Left lung (tissue), 10 donors: ENCODE data around the gene ITPR2. TPM values are rescaled to one million over a fixed set of nuclear protein-coding genes. Genes with fewer than 3 reads are reported as not detected.

ENCODE experiments used
- ATAC-seq: fragments of 200-7000 bp; cut with Tn5 transposase; one replicate; pipeline ENCODE4 v1.9.1; 2020; ENCODE audit warnings: moderate library complexity
- DNase-seq, 4 donors: peaks; one replicate each; pipeline ENCODE4 v3.0.0-alpha.2; 2013 to 2020
- H3K27ac ChIP-seq, 2 donors: fragments of 200-600 bp; sonication (generic) in 1 of 2; one replicate each; pipeline versions ENCODE4 v1.5.0 to v1.8.0; 2020 to 2021
- H3K27me3 ChIP-seq, 2 donors: fragments of 200-600 bp; sonication (generic) in 1 of 2; one replicate each; pipeline versions ENCODE4 v1.5.0 to v1.8.0; 2020 to 2021
- H3K36me3 ChIP-seq, 2 donors: fragments of 200-600 bp; sonication (generic) in 1 of 2; one replicate each; pipeline versions ENCODE4 v1.5.0 to v1.8.0; 2020 to 2021
- H3K4me1 ChIP-seq, 2 donors: fragments of 200-600 bp; one replicate each; pipeline ENCODE4 v1.8.0; 2021
- H3K4me3 ChIP-seq, 2 donors: fragments of 200-600 bp; sonication (generic) in 1 of 2; one replicate each; pipeline versions ENCODE4 v1.5.0 to v1.8.0; 2020 to 2021; ENCODE audit warnings: mild to moderate bottlenecking in 1 of 2
- H3K9me3 ChIP-seq, 2 donors: fragments of 200-600 bp; sonication (generic) in 1 of 2; one replicate each; pipeline versions ENCODE4 v1.5.0 to v1.8.0; 2020 to 2021
- intact Hi-C, 2 donors: fragments of 100-400 bp; cut with DNase I; formaldehyde crosslinking; loops; one replicate each; pipeline versions ENCODE4 v1.11.2 to v1.14.2; 2022
- polyA plus RNA-seq, 6 donors: library from polyadenylated mRNA; unstranded; fragments of 120-200 nt; gene quantifications; one replicate each; pipeline ENCODE4 v1.2.1, GENCODE V29; 2013; ENCODE audit not compliant: insufficient read length in 6 of 6
- total RNA-seq, 2 donors: library from RNA; stranded (reverse); fragmentation: NEBNext Ultra II Directional; extraction: Animal tissue kit (Norgen Biotek cat#: 25700); gene quantifications; one replicate each; pipeline ENCODE4 v1.2.1, GENCODE V29; 2021
- TF ChIP-seq, protein P1 (sequence below), 2 donors: fragments of 200-600 bp; sonication (generic) in 1 of 2; IDR thresholded peaks; one replicate each; pipeline versions ENCODE4 v1.5.0 to v1.8.0; 2021; ENCODE audit warnings: antibody characterized with exemption in 2 of 2
- donor health status: DM: no; HTN: yes; CAD: no.
- donor health status: DM: no; HTN: no; CAD: no.

The ITPR2 gene
- total and polyA plus RNA-seq, 8 donors = 5.5 to 67.8 (median 7.5) TPM

DNA sequence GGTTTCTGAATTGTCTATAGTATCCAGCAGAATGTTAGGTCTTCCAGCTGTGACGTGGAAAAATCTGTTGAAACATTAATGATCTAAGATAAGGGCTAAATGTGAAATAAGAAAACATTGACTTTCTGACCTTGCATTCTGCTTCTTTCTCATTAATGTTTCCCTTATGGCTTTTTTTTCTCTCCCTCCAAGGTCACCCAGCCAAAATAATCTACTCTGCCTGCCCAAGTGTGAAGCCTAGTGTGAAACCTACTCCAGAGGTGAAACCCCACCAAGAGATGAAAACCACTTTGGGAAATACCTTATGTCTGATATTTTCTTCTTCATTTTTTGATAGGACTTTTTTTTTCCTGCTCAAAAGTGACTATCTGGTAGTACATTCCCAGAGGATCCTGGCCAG, 529.6 kb downstream of the ITPR2 start:
- TF ChIP-seq, protein P1, sequence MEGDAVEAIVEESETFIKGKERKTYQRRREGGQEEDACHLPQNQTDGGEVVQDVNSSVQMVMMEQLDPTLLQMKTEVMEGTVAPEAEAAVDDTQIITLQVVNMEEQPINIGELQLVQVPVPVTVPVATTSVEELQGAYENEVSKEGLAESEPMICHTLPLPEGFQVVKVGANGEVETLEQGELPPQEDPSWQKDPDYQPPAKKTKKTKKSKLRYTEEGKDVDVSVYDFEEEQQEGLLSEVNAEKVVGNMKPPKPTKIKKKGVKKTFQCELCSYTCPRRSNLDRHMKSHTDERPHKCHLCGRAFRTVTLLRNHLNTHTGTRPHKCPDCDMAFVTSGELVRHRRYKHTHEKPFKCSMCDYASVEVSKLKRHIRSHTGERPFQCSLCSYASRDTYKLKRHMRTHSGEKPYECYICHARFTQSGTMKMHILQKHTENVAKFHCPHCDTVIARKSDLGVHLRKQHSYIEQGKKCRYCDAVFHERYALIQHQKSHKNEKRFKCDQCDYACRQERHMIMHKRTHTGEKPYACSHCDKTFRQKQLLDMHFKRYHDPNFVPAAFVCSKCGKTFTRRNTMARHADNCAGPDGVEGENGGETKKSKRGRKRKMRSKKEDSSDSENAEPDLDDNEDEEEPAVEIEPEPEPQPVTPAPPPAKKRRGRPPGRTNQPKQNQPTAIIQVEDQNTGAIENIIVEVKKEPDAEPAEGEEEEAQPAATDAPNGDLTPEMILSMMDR (IDR thresholded peaks at IDR 0.05) = no peak
- DNase-seq (no peak), ATAC-seq (no peak)
- peaks cover 4 to 15% of the 10 kb centered on the region in 2 donors for H3K4me1 ChIP-seq
- no peaks in the 10 kb centered on the region for H3K27me3 ChIP-seq
- H3K9me3 ChIP-seq = no peaks in the 10 kb centered on the region
- intact Hi-C loops = no loop called here
- H3K36me3 ChIP-seq = no peaks in the 10 kb centered on the region
- H3K4me3 ChIP-seq = no peak overlapping the region
- H3K27ac ChIP-seq = no peak overlapping the region

DNA sequence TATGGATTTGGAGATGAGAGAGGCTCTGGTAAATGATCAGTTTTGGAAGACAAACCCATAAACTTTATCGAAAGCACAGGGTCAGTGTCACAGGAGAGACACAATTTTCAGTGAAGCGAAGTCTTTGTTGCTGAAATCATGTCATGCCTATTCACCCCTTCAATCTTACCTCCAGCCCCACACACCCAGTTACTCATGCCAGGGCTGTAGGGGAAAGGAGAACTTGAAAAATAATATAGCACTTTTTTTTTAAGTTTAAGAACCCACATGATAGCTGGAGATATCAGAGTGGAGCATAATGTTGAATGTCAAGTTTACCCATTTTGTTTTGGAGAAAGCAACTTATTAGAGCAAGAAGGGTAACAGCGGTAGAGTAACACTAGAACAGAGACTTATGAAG, 530.2 kb downstream of the ITPR2 start:
- no peak for ATAC-seq
- Histone ChIP-seq H3K27ac (no peak overlapping the region), H3K27me3 (no peaks in the 10 kb centered on the region), H3K4me3 (no peak overlapping the region), H3K36me3 (no peaks in the 10 kb centered on the region), H3K9me3 (no peaks in the 10 kb centered on the region), H3K4me1 (peaks cover 8 to 19% of the 10 kb centered on the region in 2 donors)
- no peak for DNase-seq
- intact Hi-C loops = no loop called here
- TF ChIP-seq, protein P1 (IDR thresholded peaks at IDR 0.05) = no peak

DNA sequence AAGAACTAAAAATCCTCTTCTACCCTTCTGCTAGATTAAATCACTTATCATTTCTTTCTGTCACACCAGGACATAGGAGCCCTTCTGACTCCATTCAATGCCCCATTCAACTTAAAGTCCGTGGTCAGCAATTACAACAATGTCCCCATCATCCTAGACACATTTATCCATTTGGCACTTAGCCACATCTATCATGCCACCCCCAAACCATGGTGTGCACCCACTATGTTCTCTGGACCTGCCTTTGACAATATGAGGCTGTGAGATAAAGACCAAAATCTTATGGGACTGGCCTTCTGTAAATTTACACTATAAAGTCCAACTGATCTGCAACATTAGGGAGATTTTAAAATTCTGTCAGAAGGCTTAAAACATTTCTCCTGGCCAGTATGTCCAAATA, 533.2 kb downstream of the ITPR2 start:
- Histone ChIP-seq H3K9me3 (no peaks in the 10 kb centered on the region), H3K36me3 (no peaks in the 10 kb centered on the region), H3K4me1 (peaks cover 8 to 19% of the 10 kb centered on the region in 2 donors), H3K27ac (peak overlapping the region; percentile 71 to 74), H3K4me3 (no peak overlapping the region), H3K27me3 (no peaks in the 10 kb centered on the region)
- TF ChIP-seq, protein P1 (IDR thresholded peaks at IDR 0.05) = no peak
- ATAC-seq = no peak
- DNase-seq = no peak
- intact Hi-C loops = no loop called here

DNA sequence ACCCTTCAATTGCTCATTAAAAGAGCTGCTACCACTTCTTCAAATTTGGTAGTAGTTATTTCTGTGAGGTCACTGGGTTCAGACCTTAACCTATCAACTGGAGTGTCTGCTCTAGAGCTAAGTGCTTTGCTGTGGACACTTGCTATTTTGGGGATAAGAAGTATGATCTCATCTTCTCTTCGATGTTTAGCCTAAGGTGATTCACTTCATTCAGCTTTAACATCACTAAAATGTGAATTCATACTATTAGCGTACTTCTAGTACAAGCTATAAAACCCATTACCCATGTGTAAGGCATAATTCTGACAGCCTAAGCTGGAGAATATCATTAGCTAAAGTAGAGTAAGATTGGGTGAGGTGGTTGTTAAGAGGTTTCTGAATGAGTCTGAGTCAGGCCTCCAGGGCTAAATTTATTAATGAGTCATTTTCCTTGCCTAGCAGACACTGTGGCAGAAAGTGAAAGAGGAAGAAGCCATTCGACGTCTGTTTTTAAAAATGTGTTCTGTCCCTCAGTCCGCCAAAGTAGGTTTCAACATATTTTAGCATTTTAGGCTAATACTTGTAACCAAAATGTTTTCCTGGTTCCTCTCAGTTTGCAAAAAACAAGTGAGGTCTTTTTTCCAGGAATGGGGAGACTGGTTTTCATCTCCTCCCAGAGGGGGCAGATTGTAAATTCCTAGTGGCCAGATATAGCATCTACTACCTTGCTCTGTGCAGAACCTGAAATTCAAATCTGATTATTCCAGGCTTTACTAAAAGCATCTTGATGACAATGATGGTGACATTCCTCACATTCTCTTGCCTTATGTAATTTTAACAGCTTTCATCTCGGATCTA, 534.0 kb downstream of the ITPR2 start:
- Histone ChIP-seq H3K27me3 (no peaks in the 10 kb centered on the region), H3K36me3 (no peaks in the 10 kb centered on the region), H3K9me3 (no peaks in the 10 kb centered on the region), H3K4me1 (peaks cover 8 to 19% of the 10 kb centered on the region in 2 donors), H3K4me3 (peak overlapping the region in 1 of 2 donors; percentile 17), H3K27ac (peak overlapping the region; percentile 71 to 74)
- ATAC-seq = peak; percentile 98
- DNase-seq = no peak
- intact Hi-C loops = no loop called here
- TF ChIP-seq, protein P1 (IDR thresholded peaks at IDR 0.05) = peak in 1 of 2 donors; percentile 38

DNA sequence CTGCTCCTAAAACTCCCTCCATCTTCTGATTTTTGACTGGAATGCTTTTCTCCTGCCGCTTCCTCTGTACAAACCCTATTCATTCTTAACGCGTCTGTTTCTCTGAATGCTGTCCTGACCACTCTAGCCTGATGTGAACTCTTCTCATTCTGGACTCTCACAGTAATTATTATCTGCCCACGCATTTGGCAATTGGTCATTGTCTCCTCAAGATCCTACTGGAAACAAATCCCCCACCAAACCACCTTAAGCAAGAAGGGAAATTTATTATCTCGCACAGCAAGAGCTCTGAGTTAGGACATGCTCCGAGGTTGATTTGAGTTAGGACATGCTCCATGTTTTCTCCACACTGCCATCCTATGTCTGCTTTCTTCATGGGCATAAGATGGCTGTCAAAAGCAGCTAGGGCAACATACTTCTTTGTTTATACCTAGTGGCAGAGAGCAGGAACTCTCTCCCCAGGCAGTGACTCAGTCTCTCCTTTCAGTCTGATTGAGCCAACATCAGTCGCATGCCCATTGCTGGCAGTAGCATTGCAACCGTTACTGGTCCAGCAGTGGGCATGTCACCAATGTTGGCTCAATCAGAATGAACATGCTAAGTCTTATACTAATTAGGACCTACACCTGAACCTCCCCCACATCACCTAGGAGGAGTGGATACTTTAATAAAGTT, 535.5 kb downstream of the ITPR2 start:
- no peak for DNase-seq
- Histone ChIP-seq H3K36me3 (no peaks in the 10 kb centered on the region), H3K4me1 (peaks cover 8 to 19% of the 10 kb centered on the region in 2 donors), H3K27me3 (no peaks in the 10 kb centered on the region), H3K27ac (no peak overlapping the region), H3K9me3 (no peaks in the 10 kb centered on the region), H3K4me3 (no peak overlapping the region)
- no peak for ATAC-seq
- TF ChIP-seq, protein P1 (IDR thresholded peaks at IDR 0.05) = no peak
- intact Hi-C loops = no loop called here
